Activated T-helper 9 cell treated with anti-CD3 and anti-CD28 coated beads, Interleukin-2, amount 50 U/mL, for 16 hours (primary cell): ENCODE measurements around the gene SHROOM1.
"Not testable (repeated sequence)": the region's sequence is repeated elsewhere in the genome, so short reads cannot be mapped to it uniquely, and the experiment has no call there.

Experiments used
- DNase-seq: peaks from one replicate; pipeline ENCODE4 v3.0.0-alpha.2; 2020; ENCODE audit warnings: low read depth

The SHROOM1 gene

DNA sequence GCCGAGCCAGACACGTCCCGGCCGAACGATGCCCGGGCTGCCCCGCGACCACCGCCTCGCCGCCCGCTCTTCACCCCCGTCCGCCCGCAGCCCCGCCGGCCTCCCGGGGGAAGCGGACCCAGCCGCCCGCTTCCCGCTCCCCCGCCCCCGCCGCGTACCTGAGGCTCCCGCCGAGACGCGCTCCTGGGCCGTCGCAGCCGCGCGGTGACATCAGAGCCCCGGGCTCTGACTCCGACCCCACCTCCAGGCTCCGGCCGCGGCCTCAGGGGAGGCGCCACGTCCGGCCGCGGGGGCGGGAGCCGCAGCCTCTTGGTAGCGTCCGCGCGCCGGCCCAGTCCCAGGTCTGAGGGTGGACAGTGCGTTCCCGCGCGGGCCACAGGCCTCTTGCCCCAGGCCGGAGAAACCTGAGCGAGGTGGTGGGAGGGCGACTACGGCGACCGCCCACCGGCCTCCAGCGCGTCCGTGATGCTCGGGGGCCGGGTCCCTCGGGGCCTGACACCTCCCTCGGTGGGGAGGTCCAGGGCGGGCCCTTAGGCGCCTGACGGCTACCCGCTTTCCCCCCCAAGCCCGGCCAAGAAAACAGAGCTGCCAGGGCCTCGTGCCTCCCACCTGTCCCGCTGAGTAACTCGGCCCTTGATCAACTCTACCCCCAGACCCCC lies at the start of gene SHROOM1:
SHROOM1 (minus strand) TSS at position 212 of the 659 bp plus-strand sequence. CDS start 4,507 bp downstream, outside the sequence.
- no peak for DNase-seq

- DNase-seq: no peak
Measured at GRCh38 chr5:132877938-132878337, 47.5 kb upstream of the SHROOM1 start.

- DNase-seq: no peak
Measured at GRCh38 chr5:132877466-132877865, 47.0 kb upstream of the SHROOM1 start.

DNA sequence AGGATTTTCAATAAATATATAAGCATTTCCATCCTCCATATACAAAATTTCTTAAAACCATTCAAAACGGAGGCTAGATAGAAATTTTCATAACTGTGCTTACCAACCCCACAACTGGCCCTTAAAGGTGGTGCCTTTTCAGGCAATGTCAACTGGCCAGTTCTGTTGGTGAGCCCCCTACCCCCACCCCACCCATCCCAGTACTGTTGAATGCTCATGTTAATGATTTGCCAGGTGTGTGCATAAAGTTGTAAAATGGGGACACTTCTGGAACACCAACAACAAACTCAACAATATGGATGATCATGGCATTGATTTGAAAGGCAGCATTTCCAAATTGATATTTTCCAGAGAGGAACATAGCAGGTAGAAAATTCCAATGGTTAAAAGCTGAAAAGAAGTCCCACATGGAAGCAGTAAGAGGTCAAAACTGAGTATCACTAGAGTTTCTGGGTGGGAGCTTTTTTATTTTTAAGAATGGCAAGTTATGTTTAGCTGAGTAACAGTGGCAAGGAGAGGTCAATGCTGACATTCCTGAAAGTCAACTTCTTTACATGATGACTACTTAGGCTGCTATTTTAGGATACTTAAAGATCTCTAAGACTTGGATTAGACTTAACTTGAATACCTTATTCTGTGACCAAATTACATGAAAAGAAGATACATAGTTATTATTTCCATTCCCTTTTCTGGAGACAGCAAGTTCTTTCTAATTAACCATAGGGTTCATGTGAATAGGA lies 45.7 kb upstream of the SHROOM1 start:
- DNase-seq: no peak

DNA sequence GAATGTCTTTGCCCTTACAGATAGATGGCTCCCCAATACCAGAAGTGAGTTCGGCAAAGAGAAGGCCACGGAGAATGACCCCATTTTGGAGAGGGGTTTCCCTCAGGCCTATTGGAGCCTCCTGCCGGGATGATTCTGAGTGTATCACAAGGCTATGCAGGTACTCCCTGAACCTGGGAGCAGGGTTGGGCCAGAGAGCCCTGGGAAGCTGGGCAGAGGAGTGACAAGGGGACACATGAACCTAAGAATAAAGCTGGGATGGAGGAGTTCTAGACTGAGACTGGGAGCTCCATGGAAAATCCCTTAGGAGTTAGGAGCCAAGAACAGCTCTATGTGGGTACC lies 43.5 kb upstream of the SHROOM1 start:
- no peak for DNase-seq

- no peak for DNase-seq
Measured at GRCh38 chr5:132873119-132873929, 42.9 kb upstream of the SHROOM1 start, which contains the start of gene LEAP2. TSS of gene LEAP2 (plus strand) at chr5:132873668. CDS start at chr5:132873695, 27 bp downstream.

DNA sequence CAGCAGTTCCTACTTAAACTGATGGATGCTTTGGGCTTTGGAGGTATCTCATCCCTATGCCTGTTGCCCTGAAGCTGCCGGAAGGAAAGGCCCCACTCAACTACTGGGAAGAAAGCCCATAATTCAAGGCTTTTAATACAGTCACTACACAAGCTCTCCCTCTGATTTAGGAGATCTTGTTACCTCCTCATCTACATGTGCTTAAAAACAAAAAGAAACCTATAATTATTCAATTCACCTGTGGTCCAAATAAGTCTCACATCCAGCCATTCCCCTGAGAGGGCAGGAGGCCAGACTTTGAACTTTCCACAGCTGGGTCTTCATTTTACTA lies 42.3 kb upstream of the SHROOM1 start:
- no peak for DNase-seq

- DNase-seq: no peak
Measured at GRCh38 chr5:132871459-132872284, 41.2 kb upstream of the SHROOM1 start.

- DNase-seq: no peak
Measured at GRCh38 chr5:132870801-132871200, 40.4 kb upstream of the SHROOM1 start.

DNA sequence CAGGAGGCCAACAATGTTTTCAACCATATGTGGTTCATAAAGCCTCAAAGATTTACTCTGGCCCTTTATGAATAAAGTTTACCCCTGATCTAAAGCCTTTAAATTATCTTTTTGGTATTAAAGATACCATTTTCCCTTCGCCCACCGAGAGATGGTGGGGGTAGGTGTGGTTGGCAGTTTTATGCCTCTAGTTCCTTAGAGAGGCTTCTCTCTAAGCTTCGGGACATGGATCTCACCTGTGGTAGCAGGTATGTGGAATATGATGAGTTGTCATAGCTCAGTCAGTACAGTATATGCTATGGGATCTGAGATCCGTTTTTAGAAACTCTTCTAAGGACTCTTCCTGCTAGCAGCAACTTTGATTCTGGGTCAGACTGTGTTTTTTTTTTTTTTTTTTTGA lies 38.3 kb upstream of the SHROOM1 start:
- DNase-seq: no peak

GRCh38 chr5:132867046-132867451 lies 36.6 kb upstream of the SHROOM1 start:
- DNase-seq: no peak

DNA sequence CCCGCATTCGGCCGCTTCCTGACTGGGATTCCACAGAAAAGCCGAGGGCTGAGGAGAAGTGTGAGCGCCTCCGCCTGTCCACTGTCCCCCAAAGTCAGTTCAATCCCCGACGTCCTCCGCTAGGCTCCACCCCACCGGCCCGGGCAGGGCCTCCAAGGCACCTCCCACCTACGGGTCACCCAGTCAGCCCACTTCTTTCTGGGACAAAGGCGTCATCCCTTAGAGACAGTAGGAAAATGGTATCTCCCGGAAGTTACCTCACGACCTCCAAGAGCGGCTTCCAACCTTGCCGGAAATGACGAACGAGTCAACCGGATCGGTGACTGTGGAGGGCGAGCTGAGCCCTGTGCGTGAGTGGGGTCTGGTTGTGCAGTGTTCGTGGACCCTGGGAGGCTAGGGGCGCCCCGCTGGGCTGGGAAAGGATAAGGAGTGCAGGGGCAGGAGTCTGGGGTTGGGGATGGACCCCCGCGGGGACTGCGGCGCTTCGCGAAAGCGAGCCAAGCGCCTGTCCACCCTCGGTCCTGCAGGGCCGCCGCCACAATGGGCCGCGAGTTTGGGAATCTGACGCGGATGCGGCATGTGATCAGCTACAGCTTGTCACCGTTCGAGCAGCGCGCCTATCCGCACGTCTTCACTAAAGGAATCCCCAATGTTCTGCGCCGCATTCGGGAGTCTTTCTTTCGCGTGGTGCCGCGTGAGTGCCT lies 36.0 kb upstream of the SHROOM1 start, which contains the start of the genes GDF9 and UQCRQ:
GDF9 (minus strand) TSS at position 128 of the 704 bp plus-strand sequence. CDS start 1,936 bp downstream, outside the sequence.
UQCRQ (plus strand) TSS at position 301 of the 704 bp plus-strand sequence; CDS start at position 541, 240 bp downstream.
- DNase-seq: peak; percentile 81

DNA sequence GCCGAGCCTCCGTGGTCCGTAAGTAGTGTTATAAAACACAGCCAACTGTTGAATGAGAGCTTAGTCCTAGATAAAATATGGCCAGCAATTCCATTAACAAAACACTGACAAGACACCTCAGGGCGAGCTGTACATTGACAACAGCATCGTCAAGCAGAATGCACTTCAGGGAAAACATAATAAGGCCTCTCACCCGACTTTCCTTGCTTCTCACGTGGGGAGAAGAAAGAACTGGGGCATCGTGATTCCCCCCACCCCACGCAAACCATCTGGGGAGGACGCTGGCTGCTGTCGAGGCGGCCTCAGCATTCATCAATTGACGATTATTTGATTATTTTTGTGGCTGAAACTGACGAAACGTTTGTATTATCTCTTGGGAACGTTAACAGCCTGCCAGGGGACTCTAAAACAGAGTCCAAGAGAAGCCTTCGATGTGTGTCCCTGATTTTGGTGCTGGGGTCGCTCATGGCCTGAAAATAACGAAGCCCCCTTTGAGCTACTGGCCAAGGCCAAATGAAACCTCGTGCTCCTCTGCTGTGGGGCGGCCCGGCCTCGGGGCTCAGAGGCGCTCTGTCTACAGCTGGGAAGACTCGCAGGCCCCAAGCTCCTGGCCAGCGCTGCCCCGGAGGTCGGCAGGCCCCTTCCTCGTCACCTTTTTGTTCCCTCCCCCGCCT lies 35.4 kb upstream of the SHROOM1 start:
- DNase-seq: no peak

DNA sequence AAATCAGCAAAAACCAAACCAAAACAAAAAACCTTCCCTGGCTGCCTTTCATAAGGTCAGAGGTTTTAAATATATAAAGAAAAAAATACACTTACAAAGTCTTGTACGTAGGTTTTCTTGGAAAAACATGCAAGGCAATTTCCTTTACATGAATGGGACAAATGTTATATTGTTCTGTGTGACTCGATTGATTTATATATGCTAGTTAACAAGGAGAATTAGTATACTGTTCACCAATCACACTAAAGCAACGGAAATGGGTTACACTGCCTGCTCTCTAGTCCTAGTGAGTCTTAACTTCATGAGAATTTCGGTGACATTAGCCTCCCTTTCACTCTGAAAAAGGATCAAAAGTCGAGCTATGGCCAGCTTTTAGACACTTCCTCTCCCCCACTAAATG lies 30.3 kb upstream of the SHROOM1 start:
- no peak for DNase-seq

- DNase-seq: no peak
Measured at GRCh38 chr5:132859889-132860437, 29.5 kb upstream of the SHROOM1 start.

- DNase-seq: no peak
Measured at GRCh38 chr5:132856011-132856410, 25.6 kb upstream of the SHROOM1 start.

GRCh38 chr5:132854992-132855391 lies 24.5 kb upstream of the SHROOM1 start:
- DNase-seq: not testable (repeated sequence)

GRCh38 chr5:132854301-132854700 lies 23.9 kb upstream of the SHROOM1 start:
- DNase-seq: no peak

DNA sequence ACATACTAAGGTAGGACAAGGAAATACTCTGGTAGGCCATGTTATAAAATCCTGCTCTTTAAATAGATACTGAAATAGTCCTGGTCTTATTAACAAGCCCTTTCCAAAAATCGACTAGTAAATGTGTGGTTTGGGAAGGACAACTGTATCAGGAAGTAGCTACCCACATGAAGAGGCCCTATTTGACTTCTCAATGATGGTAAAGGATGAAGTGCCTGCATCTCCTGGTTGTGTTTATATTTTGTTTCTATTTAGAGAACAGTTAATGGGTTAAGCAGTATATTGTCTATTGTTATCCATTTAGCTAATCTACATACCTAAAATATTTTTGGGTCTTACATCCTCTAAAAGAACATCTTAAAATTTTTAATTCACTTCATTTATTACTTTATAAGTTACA lies 23.3 kb upstream of the SHROOM1 start:
- DNase-seq: no peak

- no peak for DNase-seq
Measured at GRCh38 chr5:132853323-132853722, 22.9 kb upstream of the SHROOM1 start.
